Pulmonary artery endothelial cell (primary cell): ENCODE measurements around the gene TMPRSS3. TPM values are rescaled to one million over a fixed set of nuclear protein-coding genes. Genes with fewer than 3 reads are reported as not detected.

ENCODE experiments used
- DNase-seq: peaks from one replicate; pipeline ENCODE4 v3.0.0-alpha.2; 2011; ENCODE audit warnings: low read depth, low spot score
- total RNA-seq: library from RNA; depleted of rRNA; stranded (reverse); fragments of >200 nt; gene quantifications from 2 replicates; pipeline ENCODE4 v1.2.3, GENCODE V29; 2014

Gene TMPRSS3
- total RNA-seq, 1 donor from 2014 or later, result not detected

GRCh38 chr21:42373908-42374455 is 21.9 kb downstream of the TMPRSS3 start:
- no peak for DNase-seq

GRCh38 chr21:42373196-42373907 is 22.5 kb downstream of the TMPRSS3 start:
- no peak for DNase-seq

- DNase-seq, result no peak
Observed at GRCh38 chr21:42370894-42371654, 24.8 kb downstream of the TMPRSS3 start.

GRCh38 chr21:42369821-42370220 is 26.0 kb downstream of the TMPRSS3 start:
- DNase-seq, result no peak

DNA sequence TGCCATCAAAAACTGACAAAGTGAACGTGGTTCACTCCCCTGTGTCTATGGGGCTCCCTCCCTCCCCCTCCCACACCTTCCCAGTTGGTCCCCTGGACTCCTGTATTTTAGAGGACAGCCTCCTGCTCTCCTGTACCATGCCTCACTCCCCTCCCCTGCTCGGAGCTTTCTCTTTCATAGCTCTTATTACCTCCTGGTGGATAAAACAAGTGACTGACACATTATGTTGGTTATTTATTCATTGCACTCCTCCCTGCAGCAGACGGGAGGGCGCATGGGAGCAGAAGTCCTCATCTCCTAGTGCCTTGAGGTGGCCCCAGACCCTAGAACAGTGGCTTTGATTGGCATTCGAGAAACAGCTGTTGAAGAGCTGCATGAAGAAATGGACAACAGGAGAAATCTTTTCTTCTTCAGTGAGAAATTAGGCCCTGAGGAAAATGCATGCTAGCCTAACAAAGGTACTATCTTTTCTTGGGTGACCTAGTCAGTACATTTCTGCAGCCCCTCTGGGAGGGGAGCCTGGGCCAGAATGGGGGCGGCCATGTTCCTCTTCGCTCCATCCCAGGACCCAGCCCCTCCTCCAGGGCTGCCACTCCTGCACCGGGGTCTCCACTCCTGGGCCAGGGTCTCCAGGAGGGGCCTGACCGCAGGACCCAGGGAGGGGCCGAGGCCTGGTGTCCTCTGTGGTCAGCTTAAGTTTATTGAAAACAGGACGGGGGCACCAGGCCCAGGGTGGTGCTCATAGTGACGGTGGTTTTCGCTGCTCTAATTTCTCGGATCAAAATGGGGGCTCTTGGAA is 28.3 kb downstream of the TMPRSS3 start:
- no peak for DNase-seq

DNA sequence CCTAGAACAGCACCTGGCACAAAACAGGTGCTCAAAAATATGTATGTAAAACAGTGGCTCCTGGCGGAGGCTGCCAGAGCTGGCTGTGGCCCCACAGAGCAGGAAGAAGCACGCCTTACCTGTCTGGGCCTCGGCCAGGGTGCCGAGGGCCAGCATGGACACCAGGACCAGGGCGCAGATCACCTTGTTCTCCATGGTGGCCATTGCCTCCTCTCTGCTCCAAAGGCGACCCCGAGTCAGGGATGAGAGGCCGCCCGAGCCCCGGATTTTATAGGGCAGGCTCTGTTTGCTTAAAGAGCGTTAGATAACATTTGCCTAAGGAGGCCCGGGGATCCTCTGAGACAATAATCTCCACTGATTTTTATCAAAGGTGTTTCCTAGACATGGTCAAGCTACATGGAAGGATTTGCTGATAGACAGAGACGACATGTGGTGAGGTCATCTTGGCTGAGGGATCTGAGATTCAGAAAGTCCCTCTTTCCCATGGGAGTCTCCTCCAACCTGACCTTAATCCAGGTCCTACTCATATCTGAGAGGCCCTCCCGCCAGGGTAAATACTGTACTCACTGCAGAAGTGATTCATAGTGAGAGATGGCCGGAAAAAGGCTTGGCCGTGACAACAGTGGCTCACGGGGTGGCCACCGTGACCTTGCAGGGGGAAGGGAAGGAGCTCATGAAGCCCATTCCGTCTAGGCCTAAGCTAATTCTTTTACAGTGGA is 29.4 kb downstream of the TMPRSS3 start, which contains the start of gene TFF1:
TSS of gene TFF1 (minus strand) at position 244 of the 719 bp plus-strand sequence. CDS start at position 204, 40 bp downstream.
- DNase-seq, result no peak

GRCh38 chr21:42365770-42366169 is 30.1 kb downstream of the TMPRSS3 start:
- DNase-seq, result no peak

DNA sequence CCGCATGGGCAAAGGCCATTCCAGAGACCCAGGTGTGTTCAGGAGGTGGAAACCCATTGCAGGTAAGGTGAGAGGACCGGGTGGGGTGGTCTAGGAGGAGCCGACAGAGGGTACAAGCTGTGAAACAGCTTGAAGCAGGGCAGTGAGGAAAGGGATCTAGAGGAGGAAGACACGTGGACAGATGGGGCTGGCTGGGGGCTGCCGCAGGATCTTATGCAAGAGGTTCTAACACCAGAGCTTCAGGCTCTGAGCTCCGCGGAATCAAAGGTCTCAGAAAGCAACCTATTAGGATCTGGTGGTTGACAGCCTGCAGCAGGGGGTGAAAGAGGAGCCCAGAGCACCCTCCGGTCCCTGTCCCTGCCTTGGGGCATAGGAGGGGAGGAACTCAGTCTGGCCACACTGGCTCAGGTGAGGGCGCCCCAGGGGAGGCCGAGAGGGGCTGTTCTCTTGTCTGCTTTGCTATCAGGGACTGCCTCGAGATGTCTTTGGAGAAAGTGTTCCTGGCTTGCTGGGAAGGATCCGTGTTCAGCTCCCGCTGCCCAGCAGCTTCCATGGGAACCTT is 31.5 kb downstream of the TMPRSS3 start:
- DNase-seq, result no peak

GRCh38 chr21:42363312-42363711 is 32.5 kb downstream of the TMPRSS3 start:
- no peak for DNase-seq

DNA sequence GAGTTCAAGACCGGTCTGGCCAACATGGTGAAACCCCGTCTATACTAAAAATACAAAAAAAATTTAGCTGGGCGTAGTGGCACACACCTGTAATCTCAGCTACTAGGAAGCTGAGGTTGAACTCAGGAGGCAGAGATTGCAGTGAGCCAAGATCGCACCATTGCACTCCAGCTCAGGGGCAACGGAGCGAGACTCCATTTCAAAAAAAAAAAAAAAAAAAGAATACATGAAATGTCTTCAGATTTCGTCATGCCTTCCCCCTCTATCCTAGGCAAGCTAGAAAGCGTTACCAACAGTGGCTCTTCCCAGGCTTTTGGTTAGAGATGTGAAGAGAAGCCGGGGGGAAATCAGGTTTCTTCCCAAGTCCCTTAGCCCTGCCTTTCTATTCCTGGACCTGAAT is 33.2 kb downstream of the TMPRSS3 start:
- no peak for DNase-seq

- no peak for DNase-seq
Observed at GRCh38 chr21:42362198-42362597, 33.7 kb downstream of the TMPRSS3 start.

GRCh38 chr21:42361286-42361685 is 34.6 kb downstream of the TMPRSS3 start:
- no peak for DNase-seq

- no peak for DNase-seq
Observed at GRCh38 chr21:42360317-42360716, 35.5 kb downstream of the TMPRSS3 start.

GRCh38 chr21:42358937-42359336 is 36.9 kb downstream of the TMPRSS3 start:
- DNase-seq, result no peak

- no peak for DNase-seq
Observed at GRCh38 chr21:42358261-42358660, 37.6 kb downstream of the TMPRSS3 start.

DNA sequence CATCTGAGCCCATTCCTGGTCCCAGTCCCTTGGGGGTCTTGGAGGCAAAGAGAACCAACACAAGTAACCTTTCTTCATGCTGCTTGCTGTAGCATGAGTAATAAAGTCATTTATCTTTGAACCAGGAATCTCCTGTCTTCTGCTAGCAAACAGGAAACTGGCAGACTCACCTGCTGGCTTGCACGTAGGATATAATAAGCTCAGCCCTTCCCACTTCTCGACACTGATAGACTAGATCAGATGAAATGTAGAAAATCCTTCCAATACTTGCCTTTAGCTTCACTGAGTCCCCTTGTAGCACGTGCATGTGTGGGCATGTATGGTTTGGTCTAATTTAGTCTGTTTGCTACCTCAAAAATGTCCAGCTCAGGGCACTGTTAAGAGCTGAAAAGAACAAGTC is 38.5 kb downstream of the TMPRSS3 start:
- DNase-seq, result no peak

DNA sequence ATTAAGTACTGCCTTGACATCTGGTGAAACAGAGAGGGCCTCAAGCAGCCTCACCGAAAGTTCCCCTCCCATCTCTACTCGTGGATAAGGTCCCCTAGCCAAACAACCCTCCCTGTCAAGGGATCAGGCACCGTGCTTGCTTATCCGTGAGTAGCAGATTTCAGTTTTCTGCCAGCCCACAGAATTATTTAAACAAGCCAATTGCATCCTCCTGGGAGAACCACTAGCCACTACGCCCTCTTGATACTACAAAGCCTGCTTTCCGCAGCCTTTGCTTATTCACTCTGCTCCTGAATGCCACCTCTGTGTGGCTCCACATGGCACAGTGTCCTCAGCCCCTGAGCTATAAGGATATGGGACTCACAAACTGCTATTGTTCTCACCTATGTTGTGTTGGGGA is 39.2 kb downstream of the TMPRSS3 start:
- no peak for DNase-seq

GRCh38 chr21:42356046-42356445 is 39.8 kb downstream of the TMPRSS3 start:
- no peak for DNase-seq

GRCh38 chr21:42353623-42354022 is 42.2 kb downstream of the TMPRSS3 start:
- DNase-seq, result no peak

DNA sequence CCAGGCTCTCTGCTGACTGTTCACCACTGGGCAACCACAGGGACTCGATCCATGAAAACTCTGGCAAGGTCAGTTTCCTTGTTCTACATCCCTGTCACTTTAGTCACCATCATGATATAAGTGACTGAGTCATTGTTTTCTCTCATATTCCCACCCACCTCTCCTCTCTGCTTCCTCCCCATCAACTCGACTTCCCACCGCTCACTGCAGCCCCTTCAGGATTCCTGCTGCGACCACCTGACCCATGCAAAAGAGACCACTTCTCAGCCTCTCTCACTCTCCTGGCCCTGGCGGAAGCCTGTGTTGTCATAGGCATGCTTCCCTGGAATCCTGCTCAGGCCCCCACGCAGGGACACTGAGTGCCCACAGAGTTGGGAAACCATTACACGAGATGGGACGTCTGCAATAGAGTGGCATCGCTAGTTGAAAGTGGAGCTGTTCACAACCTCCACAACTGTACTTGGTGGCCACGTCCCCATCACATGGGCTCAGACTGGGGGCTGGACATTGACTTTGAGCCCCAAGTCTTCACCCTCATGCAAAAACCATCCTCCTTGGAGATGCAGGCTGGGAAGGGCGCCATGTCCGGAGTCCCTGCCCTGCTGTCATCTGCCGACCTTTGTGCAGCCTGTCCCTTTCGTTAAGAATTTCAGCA is 43.3 kb downstream of the TMPRSS3 start:
- DNase-seq, result no peak
